Chondrocyte (in vitro differentiated cells): ENCODE data around the gene PPP2R2D. TPM values are rescaled to one million over a fixed set of nuclear protein-coding genes. Genes with fewer than 3 reads are reported as not detected.

Experiments
- DNase-seq: peaks from one replicate; pipeline ENCODE4 v3.0.0; 2021; ENCODE audit warnings: mixed read lengths, low spot score
- H3K27ac Mint-ChIP-seq: one replicate; pipeline ENCODE4 v1.8.0; 2021; ENCODE audit warnings: mild to moderate bottlenecking, moderate library complexity, mixed read lengths; ENCODE audit not compliant: unreplicated experiment
- H3K27me3 Mint-ChIP-seq: 2 replicates; pipeline ENCODE4 v1.8.0; 2021; ENCODE audit warnings: low read depth, mixed read lengths
- H3K36me3 Mint-ChIP-seq: 2 replicates; pipeline ENCODE4 v1.8.0; 2021; ENCODE audit warnings: low read depth, mixed read lengths
- H3K4me1 Mint-ChIP-seq: 2 replicates; pipeline ENCODE4 v1.8.0; 2021; ENCODE audit warnings: low read depth, mild to moderate bottlenecking, mixed read lengths
- H3K4me3 Mint-ChIP-seq: one replicate; pipeline ENCODE4 v1.8.0; 2021; ENCODE audit warnings: mild to moderate bottlenecking, moderate library complexity, mixed read lengths; ENCODE audit not compliant: unreplicated experiment
- H3K9me3 Mint-ChIP-seq: 2 replicates; pipeline ENCODE4 v1.8.0; 2021; ENCODE audit warnings: low read depth, mixed read lengths
- total RNA-seq: library from RNA; stranded (reverse); gene quantifications from 3 replicates; pipeline ENCODE4 v1.2.1, GENCODE V29; 2021
- TF ChIP-seq, protein P1 (sequence below): fragments of 200-600 bp; sonication (generic); IDR thresholded peaks from 2 replicates; pipeline ENCODE4 v1.5.0; 2021; ENCODE audit warnings: antibody characterized with exemption, mild to moderate bottlenecking, moderate library complexity

PPP2R2D gene
- total RNA-seq, 1 donor from 2014 or later: 24.3 TPM

- DNase-seq: no peak
- H3K4me3 Mint-ChIP-seq: no peak overlapping the region
- H3K27ac Mint-ChIP-seq: peak overlapping the region; percentile 98
- peaks cover 74% of the 10 kb centered on the region for H3K4me1 Mint-ChIP-seq
- TF ChIP-seq, protein P1, sequence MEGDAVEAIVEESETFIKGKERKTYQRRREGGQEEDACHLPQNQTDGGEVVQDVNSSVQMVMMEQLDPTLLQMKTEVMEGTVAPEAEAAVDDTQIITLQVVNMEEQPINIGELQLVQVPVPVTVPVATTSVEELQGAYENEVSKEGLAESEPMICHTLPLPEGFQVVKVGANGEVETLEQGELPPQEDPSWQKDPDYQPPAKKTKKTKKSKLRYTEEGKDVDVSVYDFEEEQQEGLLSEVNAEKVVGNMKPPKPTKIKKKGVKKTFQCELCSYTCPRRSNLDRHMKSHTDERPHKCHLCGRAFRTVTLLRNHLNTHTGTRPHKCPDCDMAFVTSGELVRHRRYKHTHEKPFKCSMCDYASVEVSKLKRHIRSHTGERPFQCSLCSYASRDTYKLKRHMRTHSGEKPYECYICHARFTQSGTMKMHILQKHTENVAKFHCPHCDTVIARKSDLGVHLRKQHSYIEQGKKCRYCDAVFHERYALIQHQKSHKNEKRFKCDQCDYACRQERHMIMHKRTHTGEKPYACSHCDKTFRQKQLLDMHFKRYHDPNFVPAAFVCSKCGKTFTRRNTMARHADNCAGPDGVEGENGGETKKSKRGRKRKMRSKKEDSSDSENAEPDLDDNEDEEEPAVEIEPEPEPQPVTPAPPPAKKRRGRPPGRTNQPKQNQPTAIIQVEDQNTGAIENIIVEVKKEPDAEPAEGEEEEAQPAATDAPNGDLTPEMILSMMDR: no peak
- peaks cover 3% of the 10 kb centered on the region for H3K36me3 Mint-ChIP-seq
- no peaks in the 10 kb centered on the region for H3K27me3 Mint-ChIP-seq
- H3K9me3 Mint-ChIP-seq: peaks cover 4% of the 10 kb centered on the region
Measured at GRCh38 chr10:131930150-131930549, 29.3 kb downstream of the PPP2R2D start.

DNA sequence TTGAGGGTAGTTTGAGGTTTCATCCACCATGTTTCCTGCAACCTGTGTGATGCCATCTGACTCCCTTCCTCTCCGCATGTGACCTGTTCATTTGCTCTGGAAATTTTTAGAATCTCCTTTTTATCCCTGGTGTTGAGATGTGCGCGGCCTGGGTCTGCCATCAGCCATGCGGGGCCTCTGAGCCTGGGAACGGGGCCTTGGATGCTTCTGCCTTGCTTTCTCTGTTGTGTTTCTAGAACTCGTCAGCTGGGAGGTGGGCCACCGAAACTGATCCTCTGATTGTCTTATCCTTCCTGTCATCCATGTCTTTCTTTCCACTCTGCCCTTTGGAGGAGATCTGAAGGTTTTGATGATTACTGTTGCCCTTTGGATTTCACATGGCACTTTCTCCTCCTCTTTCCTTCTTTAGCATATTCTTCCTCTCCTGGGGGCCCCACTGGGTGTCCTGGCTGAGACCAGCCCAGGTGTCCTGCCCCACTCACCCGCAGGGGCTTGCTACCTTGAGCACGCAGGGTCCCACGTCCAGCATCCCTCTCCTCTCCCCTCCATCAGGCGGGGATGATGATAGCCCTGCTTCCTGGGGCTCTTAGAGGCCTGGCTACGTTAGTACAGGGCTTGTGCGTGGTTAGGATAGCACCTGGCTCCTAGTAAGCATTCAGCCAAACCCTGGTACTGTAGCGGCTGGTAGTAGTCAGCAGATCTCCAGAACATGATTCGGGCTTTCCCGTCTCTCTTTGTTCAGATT is 29.9 kb downstream of the PPP2R2D start:
- H3K4me1 Mint-ChIP-seq: peaks cover 74% of the 10 kb centered on the region
- H3K36me3 Mint-ChIP-seq: peaks cover 2% of the 10 kb centered on the region
- H3K27me3 Mint-ChIP-seq: no peaks in the 10 kb centered on the region
- DNase-seq: peak; percentile 53
- H3K27ac Mint-ChIP-seq: peak overlapping the region; percentile 75
- no peak overlapping the region for H3K4me3 Mint-ChIP-seq
- H3K9me3 Mint-ChIP-seq: no peaks in the 10 kb centered on the region
- TF ChIP-seq, protein P1: no peak

DNA sequence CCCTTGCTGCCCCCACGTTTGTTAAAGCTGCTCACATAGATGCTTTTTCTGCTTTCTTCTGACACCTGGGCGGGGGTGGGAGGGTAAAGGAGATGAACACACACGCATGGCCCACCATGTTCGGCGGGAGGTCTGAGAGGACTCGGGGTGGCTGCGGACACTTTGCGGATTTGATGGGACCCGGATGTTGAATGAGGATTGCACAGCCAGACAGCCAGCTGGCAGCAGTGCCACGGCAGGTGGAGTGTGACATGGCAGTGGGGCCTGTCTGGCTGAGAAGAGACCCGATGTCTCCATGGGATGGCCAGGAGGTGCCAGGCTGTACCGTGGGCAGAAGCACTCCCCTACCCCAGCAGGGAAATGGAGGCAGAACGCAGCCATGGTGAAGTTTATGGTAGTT is 31.2 kb downstream of the PPP2R2D start:
- Mint-ChIP-seq H3K4me1 (peaks cover 69% of the 10 kb centered on the region), H3K9me3 (no peaks in the 10 kb centered on the region), H3K4me3 (no peak overlapping the region), H3K27me3 (no peaks in the 10 kb centered on the region), H3K36me3 (peaks cover 2% of the 10 kb centered on the region), H3K27ac (no peak overlapping the region)
- DNase-seq: no peak
- TF ChIP-seq, protein P1: no peak

DNA sequence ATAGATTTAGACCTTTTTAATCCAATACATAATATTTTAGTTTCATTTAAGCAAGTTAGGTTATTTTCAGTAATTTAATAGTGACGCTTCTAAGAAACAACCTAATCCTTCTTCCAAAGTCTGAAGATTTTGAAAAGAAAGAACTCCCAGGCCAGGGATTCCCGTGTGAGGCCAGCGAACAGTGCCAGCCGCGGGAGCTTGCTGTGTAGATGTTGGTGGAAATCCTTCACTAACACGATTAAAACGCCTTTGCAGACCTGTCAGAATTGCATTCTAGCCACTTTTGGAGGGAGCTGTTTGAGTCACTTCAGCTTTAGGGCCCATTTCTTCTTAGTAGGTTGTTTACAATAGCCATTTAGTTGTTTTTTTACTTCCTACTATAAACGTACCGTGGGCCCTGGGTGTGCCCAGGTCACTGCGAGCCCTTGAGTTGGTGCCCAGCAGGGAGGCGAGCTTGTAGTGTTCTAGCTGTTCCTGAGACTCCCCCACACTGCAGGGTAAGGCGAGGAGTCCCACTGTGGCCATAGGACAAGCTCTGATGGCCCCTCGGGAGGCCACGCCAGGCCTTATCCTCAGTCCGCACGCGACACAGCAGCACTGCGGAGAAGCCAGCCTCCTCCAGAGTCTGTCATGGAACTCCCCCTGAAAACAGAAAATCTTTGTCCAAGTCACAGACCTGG is 32.3 kb downstream of the PPP2R2D start:
- Mint-ChIP-seq H3K9me3 (no peaks in the 10 kb centered on the region), H3K27ac (peak overlapping the region; percentile 51), H3K4me1 (peaks cover 59% of the 10 kb centered on the region), H3K27me3 (no peaks in the 10 kb centered on the region), H3K36me3 (peaks cover 4% of the 10 kb centered on the region), H3K4me3 (no peak overlapping the region)
- TF ChIP-seq, protein P1: no peak
- peak; percentile 13 for DNase-seq

DNA sequence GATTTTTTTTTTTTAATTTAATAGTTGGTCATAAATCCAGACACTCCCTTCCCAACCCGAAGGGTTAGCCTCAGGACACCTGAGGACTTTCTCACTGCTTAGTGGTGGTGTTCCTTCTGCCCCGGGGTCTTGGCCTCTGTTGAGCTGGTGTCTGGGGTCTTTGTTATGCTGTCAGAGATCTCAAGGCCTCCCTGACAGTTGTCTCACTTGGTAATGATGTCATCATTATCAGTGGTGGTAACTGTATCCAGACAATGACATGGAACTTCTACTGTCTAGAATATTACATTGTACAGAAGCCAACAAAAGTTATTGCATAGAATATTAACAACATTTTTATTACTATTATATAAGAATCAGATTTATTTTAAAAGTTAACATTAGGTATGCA is 32.9 kb downstream of the PPP2R2D start:
- DNase-seq: no peak
- peak overlapping the region; percentile 51 for H3K27ac Mint-ChIP-seq

More for the DNA sequence above, 32.9 kb downstream of the PPP2R2D start:
- no peaks in the 10 kb centered on the region for H3K27me3 Mint-ChIP-seq
- H3K36me3 Mint-ChIP-seq: peaks cover 8% of the 10 kb centered on the region
- no peaks in the 10 kb centered on the region for H3K9me3 Mint-ChIP-seq
- peaks cover 53% of the 10 kb centered on the region for H3K4me1 Mint-ChIP-seq
- no peak overlapping the region for H3K4me3 Mint-ChIP-seq
- TF ChIP-seq, protein P1: no peak
